ENCODE data around the gene ADGRF3. TPM values are rescaled to one million over a fixed set of nuclear protein-coding genes. Genes with fewer than 3 reads are reported as not detected.
A peak's percentile ranks its signal among the peaks of the same experiment; 100 is the strongest.

Gene ADGRF3
- total and polyA plus RNA-seq, 2 of the 13 experiments (the other 11 are each of a cell fraction or from before 2014, with no cell fraction given), result 0.40 to 1.5 TPM

DNA sequence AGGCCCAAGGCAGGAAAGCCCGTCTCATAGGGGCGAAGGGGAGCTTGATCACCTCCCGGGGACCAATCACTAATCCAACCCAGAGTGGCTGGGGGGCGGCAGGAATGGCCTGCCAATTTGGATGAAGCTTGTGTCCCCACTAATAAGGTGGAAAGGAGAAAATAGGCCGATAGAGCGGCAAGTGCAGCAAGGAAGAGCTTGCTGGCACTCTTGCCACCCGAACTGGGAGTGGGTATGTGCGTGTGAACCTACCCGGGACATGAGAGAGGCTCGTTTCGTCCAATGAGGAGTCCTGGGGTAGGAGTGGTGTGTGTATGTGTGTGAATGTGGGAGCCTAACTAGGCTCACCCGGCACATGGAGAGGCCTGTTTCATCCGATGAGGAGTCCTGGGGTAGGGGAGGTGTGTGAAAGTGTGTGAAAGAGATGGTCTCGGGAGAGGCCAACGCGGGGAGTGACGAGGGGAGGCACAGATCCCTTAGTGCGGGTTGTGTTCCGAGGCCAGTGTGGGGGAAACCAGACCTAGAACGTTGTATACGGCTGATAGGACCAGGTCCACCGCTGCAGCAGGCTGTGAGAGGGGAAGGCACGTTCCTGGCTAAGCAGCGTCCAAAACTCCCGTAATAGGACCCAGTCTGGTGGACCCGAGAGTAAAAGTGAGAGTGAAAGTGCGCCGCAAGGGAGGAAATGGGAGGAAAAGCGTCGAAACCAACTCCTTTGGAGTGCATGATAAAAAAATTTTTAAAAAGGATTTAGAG, 47.8 kb downstream of the ADGRF3 start (continued):
- TF ChIP-seq, protein P1, sequence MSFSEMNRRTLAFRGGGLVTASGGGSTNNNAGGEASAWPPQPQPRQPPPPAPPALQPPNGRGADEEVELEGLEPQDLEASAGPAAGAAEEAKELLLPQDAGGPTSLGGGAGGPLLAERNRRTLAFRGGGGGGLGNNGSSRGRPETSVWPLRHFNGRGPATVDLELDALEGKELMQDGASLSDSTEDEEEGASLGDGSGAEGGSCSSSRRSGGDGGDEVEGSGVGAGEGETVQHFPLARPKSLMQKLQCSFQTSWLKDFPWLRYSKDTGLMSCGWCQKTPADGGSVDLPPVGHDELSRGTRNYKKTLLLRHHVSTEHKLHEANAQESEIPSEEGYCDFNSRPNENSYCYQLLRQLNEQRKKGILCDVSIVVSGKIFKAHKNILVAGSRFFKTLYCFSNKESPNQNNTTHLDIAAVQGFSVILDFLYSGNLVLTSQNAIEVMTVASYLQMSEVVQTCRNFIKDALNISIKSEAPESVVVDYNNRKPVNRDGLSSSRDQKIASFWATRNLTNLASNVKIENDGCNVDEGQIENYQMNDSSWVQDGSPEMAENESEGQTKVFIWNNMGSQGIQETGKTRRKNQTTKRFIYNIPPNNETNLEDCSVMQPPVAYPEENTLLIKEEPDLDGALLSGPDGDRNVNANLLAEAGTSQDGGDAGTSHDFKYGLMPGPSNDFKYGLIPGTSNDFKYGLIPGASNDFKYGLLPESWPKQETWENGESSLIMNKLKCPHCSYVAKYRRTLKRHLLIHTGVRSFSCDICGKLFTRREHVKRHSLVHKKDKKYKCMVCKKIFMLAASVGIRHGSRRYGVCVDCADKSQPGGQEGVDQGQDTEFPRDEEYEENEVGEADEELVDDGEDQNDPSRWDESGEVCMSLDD (CRISPR knock-in tag; IDR thresholded peaks at IDR 0.05; ENCODE audit: borderline replicate concordance), result no peak
- TF ChIP-seq, protein P2, sequence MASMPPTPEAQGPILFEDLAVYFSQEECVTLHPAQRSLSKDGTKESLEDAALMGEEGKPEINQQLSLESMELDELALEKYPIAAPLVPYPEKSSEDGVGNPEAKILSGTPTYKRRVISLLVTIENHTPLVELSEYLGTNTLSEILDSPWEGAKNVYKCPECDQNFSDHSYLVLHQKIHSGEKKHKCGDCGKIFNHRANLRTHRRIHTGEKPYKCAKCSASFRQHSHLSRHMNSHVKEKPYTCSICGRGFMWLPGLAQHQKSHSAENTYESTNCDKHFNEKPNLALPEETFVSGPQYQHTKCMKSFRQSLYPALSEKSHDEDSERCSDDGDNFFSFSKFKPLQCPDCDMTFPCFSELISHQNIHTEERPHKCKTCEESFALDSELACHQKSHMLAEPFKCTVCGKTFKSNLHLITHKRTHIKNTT (CRISPR knock-in tag; IDR thresholded peaks at IDR 0.05), result no peak
- no peak for TF ChIP-seq ZNF180 (CRISPR knock-in tag; IDR thresholded peaks at IDR 0.05; ENCODE audit: borderline replicate concordance, low read depth)
- no peak for TF ChIP-seq AKAP8 (CRISPR knock-in tag; IDR thresholded peaks at IDR 0.05)
- TF ChIP-seq MTF1 (CRISPR knock-in tag; IDR thresholded peaks at IDR 0.05), result no peak
- peak; percentile 58 for TF ChIP-seq ASH2L (IDR thresholded peaks at IDR 0.05; ENCODE audit: insufficient read length, low read depth, low read length)
- TF ChIP-seq, protein P3, sequence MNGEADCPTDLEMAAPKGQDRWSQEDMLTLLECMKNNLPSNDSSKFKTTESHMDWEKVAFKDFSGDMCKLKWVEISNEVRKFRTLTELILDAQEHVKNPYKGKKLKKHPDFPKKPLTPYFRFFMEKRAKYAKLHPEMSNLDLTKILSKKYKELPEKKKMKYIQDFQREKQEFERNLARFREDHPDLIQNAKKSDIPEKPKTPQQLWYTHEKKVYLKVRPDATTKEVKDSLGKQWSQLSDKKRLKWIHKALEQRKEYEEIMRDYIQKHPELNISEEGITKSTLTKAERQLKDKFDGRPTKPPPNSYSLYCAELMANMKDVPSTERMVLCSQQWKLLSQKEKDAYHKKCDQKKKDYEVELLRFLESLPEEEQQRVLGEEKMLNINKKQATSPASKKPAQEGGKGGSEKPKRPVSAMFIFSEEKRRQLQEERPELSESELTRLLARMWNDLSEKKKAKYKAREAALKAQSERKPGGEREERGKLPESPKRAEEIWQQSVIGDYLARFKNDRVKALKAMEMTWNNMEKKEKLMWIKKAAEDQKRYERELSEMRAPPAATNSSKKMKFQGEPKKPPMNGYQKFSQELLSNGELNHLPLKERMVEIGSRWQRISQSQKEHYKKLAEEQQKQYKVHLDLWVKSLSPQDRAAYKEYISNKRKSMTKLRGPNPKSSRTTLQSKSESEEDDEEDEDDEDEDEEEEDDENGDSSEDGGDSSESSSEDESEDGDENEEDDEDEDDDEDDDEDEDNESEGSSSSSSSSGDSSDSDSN (CRISPR knock-in tag; IDR thresholded peaks at IDR 0.05), result peak; percentile 53
- TF ChIP-seq, protein P4, sequence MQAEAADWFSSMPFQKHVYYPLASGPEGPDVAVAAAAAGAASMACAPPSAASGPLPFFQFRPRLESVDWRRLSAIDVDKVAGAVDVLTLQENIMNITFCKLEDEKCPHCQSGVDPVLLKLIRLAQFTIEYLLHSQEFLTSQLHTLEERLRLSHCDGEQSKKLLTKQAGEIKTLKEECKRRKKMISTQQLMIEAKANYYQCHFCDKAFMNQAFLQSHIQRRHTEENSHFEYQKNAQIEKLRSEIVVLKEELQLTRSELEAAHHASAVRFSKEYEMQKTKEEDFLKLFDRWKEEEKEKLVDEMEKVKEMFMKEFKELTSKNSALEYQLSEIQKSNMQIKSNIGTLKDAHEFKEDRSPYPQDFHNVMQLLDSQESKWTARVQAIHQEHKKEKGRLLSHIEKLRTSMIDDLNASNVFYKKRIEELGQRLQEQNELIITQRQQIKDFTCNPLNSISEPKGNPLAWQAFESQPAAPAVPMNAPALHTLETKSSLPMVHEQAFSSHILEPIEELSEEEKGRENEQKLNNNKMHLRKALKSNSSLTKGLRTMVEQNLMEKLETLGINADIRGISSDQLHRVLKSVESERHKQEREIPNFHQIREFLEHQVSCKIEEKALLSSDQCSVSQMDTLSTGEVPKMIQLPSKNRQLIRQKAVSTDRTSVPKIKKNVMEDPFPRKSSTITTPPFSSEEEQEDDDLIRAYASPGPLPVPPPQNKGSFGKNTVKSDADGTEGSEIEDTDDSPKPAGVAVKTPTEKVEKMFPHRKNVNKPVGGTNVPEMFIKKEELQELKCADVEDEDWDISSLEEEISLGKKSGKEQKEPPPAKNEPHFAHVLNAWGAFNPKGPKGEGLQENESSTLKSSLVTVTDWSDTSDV (CRISPR knock-in tag; IDR thresholded peaks at IDR 0.05), result no peak
- TF ChIP-seq ZNF224 (CRISPR knock-in tag; IDR thresholded peaks at IDR 0.05), result no peak
- TF ChIP-seq HNRNPH1 (optimal IDR thresholded peaks at IDR 0.05; ENCODE audit: low read depth, low read length), result peak; percentile 59
- TF ChIP-seq NCOA2 (CRISPR knock-in tag; IDR thresholded peaks at IDR 0.05), result no peak
- no peak for TF ChIP-seq SRF (IDR thresholded peaks at IDR 0.05; ENCODE audit: low read depth, low read length)
- TF ChIP-seq CBX2 (IDR thresholded peaks at IDR 0.05; ENCODE audit: low read depth, low read length), result no peak
- no peak for TF ChIP-seq CBX2 (CRISPR knock-in tag; IDR thresholded peaks at IDR 0.05; ENCODE audit: low read depth)
- TF ChIP-seq, protein P5, sequence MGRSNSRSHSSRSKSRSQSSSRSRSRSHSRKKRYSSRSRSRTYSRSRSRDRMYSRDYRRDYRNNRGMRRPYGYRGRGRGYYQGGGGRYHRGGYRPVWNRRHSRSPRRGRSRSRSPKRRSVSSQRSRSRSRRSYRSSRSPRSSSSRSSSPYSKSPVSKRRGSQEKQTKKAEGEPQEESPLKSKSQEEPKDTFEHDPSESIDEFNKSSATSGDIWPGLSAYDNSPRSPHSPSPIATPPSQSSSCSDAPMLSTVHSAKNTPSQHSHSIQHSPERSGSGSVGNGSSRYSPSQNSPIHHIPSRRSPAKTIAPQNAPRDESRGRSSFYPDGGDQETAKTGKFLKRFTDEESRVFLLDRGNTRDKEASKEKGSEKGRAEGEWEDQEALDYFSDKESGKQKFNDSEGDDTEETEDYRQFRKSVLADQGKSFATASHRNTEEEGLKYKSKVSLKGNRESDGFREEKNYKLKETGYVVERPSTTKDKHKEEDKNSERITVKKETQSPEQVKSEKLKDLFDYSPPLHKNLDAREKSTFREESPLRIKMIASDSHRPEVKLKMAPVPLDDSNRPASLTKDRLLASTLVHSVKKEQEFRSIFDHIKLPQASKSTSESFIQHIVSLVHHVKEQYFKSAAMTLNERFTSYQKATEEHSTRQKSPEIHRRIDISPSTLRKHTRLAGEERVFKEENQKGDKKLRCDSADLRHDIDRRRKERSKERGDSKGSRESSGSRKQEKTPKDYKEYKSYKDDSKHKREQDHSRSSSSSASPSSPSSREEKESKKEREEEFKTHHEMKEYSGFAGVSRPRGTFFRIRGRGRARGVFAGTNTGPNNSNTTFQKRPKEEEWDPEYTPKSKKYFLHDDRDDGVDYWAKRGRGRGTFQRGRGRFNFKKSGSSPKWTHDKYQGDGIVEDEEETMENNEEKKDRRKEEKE (IDR thresholded peaks at IDR 0.05), result no peak
- TF ChIP-seq CAMTA2 (CRISPR knock-in tag; IDR thresholded peaks at IDR 0.05; ENCODE audit: borderline replicate concordance), result no peak
